DND-41 (cell line): Measurements from ENCODE around the gene SWI5.
"Not testable (repeated sequence)": the region's sequence is repeated elsewhere in the genome, so short reads cannot be mapped to it uniquely, and the experiment has no call there.

Source experiments
- ATAC-seq: fragments of 200-7000 bp; cut with Tn5 transposase; 3 replicates; pipeline ENCODE4 v1.9.1; 2021; ENCODE audit warnings: low read depth; ENCODE audit not compliant: insufficient read depth
- DNase-seq: peaks from one replicate; pipeline ENCODE4 v3.0.0-alpha.2; 2020
- H2AFZ ChIP-seq: 2 replicates; pipeline ENCODE4 v1.6.0; 2012; ENCODE audit warnings: low read depth, low read length
- H3K27ac ChIP-seq: 2 replicates; pipeline ENCODE4 v1.5.1; 2012; ENCODE audit warnings: low read length, inconsistent platforms
- H3K27me3 ChIP-seq: fragments of 200-600 bp; sonication (generic); 2 replicates; pipeline ENCODE4 v1.6.0; 2012; ENCODE audit warnings: low read length, mild to moderate bottlenecking, inconsistent platforms; ENCODE audit not compliant: insufficient read depth, poor library complexity
- H3K36me3 ChIP-seq: 2 replicates; pipeline ENCODE4 v1.5.1; 2012; ENCODE audit warnings: low read length, inconsistent platforms; ENCODE audit not compliant: insufficient read depth
- H3K4me1 ChIP-seq: 2 replicates; pipeline ENCODE4 v1.5.1; 2012; ENCODE audit warnings: mild to moderate bottlenecking, low read length; ENCODE audit not compliant: insufficient read depth
- H3K4me2 ChIP-seq: 2 replicates; pipeline ENCODE4 v1.6.0; 2012; ENCODE audit warnings: mild to moderate bottlenecking, moderate library complexity, low read length, inconsistent platforms; ENCODE audit not compliant: insufficient read depth
- H3K4me3 ChIP-seq, 2 experiments: fragments of 200-600 bp in 1 of 2; shearing (Covaris generic) in 1 of 2; 2 replicates each; pipeline ENCODE4 v1.5.1; 2012 to 2016; ENCODE audit warnings: inconsistent platforms in 2 of 2, low read length in 2 of 2, mild to moderate bottlenecking in 2 of 2, low read depth in 1 of 2, moderate library complexity in 1 of 2
- H3K79me2 ChIP-seq: 2 replicates; pipeline ENCODE4 v1.6.0; 2012; ENCODE audit warnings: low read length, inconsistent platforms; ENCODE audit not compliant: insufficient read depth
- H3K9ac ChIP-seq: 2 replicates; pipeline ENCODE4 v1.6.0; 2012; ENCODE audit warnings: low read depth, mild to moderate bottlenecking, inconsistent platforms, low read length, moderate library complexity
- H3K9me3 ChIP-seq: 2 replicates; pipeline ENCODE4 v1.5.1; 2012; ENCODE audit warnings: low read length, moderate library complexity, mild to moderate bottlenecking, inconsistent platforms; ENCODE audit not compliant: insufficient read depth, severe bottlenecking
- H4K20me1 ChIP-seq: 2 replicates; pipeline ENCODE4 v1.6.0; 2012; ENCODE audit warnings: low read length; ENCODE audit not compliant: insufficient read depth
- EZH2 ChIP-seq: IDR thresholded peaks from 3 replicates; pipeline ENCODE4 v1.6.1; 2012; ENCODE audit warnings: borderline replicate concordance, low read depth, mild to moderate bottlenecking, moderate library complexity, low read length, inconsistent platforms; ENCODE audit not compliant: severe bottlenecking
- TF ChIP-seq, protein P1 (sequence below): IDR thresholded peaks from 2 replicates; pipeline ENCODE4 v1.5.1; 2012; ENCODE audit warnings: borderline replicate concordance, low read length, moderate library complexity, mild to moderate bottlenecking; ENCODE audit not compliant: poor library complexity, severe bottlenecking; ENCODE audit errors: extremely low read depth

SWI5 gene

DNA sequence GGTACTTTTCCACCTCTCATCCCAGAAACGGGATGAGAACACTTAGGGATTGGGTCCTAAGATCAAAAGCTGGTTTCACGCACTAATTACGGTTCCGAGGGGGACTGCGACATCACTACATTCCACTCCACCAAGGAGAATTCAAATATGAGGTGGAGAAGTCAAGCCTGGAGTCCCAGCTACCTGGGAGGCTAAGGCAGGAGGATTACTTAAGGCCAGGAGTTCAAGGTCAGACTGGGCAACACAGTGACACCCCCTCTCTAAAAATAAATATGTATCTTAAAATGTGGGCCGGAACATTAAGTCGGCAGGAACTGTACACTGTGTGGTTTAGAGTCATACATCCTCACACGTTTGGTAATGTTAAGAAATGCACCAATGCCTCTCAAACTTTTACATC, 1.8 kb upstream of the SWI5 start:
- H3K9ac ChIP-seq: peak overlapping the region; percentile 79; the same call in 1 of the 2 replicates
- peaks cover 29% of the 10 kb centered on the region for H3K79me2 ChIP-seq
- no peaks in the 10 kb centered on the region for H3K27me3 ChIP-seq
- ATAC-seq: no peak
- H3K4me3 ChIP-seq: no peak overlapping the region
- H3K4me1 ChIP-seq: peaks cover 32% of the 10 kb centered on the region
- DNase-seq: no peak
- H2AFZ ChIP-seq: no peak overlapping the region
- H3K27ac ChIP-seq: no peak overlapping the region
- TF ChIP-seq EZH2: no peak
- TF ChIP-seq, protein P1, sequence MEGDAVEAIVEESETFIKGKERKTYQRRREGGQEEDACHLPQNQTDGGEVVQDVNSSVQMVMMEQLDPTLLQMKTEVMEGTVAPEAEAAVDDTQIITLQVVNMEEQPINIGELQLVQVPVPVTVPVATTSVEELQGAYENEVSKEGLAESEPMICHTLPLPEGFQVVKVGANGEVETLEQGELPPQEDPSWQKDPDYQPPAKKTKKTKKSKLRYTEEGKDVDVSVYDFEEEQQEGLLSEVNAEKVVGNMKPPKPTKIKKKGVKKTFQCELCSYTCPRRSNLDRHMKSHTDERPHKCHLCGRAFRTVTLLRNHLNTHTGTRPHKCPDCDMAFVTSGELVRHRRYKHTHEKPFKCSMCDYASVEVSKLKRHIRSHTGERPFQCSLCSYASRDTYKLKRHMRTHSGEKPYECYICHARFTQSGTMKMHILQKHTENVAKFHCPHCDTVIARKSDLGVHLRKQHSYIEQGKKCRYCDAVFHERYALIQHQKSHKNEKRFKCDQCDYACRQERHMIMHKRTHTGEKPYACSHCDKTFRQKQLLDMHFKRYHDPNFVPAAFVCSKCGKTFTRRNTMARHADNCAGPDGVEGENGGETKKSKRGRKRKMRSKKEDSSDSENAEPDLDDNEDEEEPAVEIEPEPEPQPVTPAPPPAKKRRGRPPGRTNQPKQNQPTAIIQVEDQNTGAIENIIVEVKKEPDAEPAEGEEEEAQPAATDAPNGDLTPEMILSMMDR: no peak
- H3K36me3 ChIP-seq: peaks cover 21% of the 10 kb centered on the region
- H3K9me3 ChIP-seq: no peaks in the 10 kb centered on the region
- H4K20me1 ChIP-seq: no peaks in the 10 kb centered on the region
- H3K4me2 ChIP-seq: peak overlapping the region; percentile 78; the same call in 1 of the 2 replicates

DNA sequence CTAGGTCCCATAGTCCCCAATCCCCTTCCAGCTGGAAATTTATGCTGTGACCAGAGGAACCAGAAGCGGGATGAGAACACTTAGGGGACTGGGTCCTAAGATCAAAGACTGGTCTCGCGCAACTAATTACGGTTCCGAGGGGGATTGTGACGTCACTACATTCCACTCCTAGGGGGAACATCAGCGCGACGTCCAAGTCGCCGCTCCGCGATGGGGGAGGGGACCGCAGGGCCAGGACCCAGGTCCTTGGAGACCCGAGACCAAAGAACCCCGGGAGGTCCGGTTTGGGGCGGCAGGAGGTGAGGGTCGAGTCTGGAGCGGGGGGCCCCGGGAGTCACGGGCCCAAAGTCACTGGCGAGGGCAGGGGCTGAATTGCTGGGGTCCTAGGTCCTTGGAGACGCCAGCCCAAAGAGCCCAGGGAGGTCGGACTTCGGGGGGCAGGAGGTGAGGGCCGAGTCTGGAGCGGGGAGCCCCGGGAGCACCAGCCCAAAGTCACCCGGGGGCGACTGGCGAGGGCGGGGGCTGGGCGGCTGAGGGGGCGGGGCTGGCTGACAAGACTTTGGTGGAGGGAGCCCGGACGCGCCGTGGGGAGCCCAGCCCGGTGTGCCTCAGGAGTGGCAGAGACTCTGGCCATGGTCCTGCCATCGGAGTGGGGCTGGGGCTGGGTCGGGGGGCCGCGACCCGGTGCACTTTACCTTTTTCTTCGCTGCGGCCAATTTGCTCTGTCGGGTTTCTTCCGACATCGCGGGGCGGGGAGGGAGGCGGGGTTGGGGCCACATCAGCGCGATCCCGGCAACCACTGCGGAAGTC, 673 bp upstream of the SWI5 start, which contains the start of gene GOLGA2:
GOLGA2 (minus strand) TSS at position 810 of the 810 bp plus-strand sequence; CDS start at position 779, 31 bp downstream.
- Histone ChIP-seq H3K36me3 (peaks cover 21% of the 10 kb centered on the region), H3K79me2 (peaks cover 29% of the 10 kb centered on the region), H3K9ac (peak within 1 kb of the TSS; percentile 79), H3K4me3 (peak within 1 kb of the TSS; percentile 77 to 95), H2AFZ (peak within 1 kb of the TSS; percentile 90), H3K4me1 (peaks cover 32% of the 10 kb centered on the region), H3K9me3 (no peaks in the 10 kb centered on the region), H3K27ac (peak within 1 kb of the TSS; percentile 80), H4K20me1 (no peaks in the 10 kb centered on the region), H3K27me3 (no peaks in the 10 kb centered on the region), H3K4me2 (peak within 1 kb of the TSS; percentile 78)
- no peak for DNase-seq
- peak; percentile 71 for ATAC-seq
- TF ChIP-seq EZH2: no peak
- TF ChIP-seq, protein P1: no peak

DNA sequence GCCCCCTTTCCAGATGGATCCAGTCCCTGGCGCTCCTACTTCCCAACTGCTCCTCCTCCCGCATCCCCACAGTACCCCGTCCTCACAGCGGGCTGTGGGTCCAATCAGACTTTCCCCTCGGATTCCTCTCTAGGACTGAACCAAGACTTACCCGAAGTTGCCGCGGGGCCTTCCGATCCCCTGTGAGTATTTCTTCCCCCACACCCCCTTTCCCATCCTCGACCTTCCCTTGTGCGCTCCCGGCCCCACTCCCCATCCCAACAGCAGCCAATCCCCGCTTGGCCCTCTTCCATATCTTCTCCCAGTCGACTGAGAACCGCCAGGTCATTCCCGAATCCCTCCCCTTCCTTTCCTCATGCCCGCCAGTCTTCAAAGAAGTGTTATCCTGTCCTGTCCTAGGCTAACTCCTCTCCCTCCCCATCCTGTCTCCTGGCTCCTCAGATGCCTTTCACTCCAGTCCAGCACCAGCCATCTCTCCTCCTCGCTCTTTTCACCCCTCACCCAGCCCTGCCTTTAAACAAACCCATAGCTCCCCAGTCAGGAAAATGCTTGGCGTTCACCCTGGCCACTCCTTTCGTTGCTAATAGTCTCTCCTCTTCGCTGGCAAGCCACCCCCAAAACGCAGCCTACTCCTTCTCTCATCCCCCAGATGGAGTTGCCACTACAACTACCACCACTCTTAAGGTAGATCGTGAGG, 646 bp downstream of the SWI5 start:
- peak overlapping the region; percentile 78 for H3K4me2 ChIP-seq
- TF ChIP-seq, protein P1: no peak
- H3K9ac ChIP-seq: peak overlapping the region; percentile 79
- H2AFZ ChIP-seq: peak overlapping the region; percentile 90
- no peaks in the 10 kb centered on the region for H3K9me3 ChIP-seq
- H3K4me3 ChIP-seq: peak overlapping the region; percentile 62 to 79; a peak in 3 of 4 replicates
- H3K79me2 ChIP-seq: peaks cover 29% of the 10 kb centered on the region
- ATAC-seq (no peak), DNase-seq (no peak)
- H3K36me3 ChIP-seq: peaks cover 11% of the 10 kb centered on the region; the same call in 1 of the 2 replicates
- H3K27ac ChIP-seq: peak overlapping the region; percentile 80
- no peaks in the 10 kb centered on the region for H3K27me3 ChIP-seq
- peaks cover 32% of the 10 kb centered on the region for H3K4me1 ChIP-seq
- H4K20me1 ChIP-seq: no peaks in the 10 kb centered on the region

DNA sequence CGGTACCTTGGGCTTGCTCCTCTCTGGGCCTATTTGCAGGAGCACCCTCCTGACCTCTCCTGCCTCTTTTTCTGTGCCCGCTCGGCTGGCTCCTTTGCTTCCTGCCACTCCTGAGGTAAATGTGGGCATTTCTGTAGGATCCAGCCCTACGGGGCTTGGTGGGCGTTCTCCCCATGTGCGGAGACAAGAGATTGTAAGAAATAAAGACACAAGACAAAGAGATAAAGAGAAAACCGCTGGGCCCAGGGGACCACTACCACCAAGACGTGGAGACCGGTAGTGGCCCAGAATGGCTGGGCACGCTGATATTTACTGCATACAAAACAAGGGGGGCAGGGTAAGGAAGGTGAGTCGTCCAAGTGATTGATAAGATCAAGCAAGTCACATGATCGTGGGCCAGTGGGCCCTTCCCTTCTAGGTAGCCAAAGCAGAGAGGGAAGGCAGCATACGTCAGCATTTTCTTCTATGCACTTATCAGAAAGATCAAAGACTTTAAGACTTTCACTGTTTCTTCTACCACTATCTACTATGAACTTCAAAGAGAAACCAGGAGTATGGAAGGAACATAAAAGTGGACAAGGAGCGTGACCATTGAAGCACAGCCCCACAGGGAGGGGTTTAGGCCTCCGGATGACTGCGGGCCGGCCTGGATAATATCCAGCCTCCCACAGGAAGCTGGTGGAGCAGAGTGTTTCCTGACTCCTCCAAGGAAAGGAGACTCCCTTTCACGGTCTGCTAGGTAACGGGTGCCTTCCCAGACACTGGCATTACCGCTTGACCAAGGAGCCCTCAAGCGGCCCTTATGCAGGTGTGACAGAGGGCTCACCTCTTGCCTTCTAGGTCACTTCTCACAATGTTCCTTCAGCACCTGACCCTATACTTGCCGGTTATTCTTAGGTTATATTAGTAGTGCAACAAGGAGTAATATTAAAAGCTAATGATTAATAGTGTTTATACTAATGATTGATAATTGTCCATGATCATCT, 3.3 kb downstream of the SWI5 start:
- not testable (repeated sequence) for H3K9ac ChIP-seq, H3K4me3 ChIP-seq, H4K20me1 ChIP-seq, ATAC-seq, H3K27me3 ChIP-seq, H3K4me2 ChIP-seq, H3K36me3 ChIP-seq, DNase-seq, H2AFZ ChIP-seq, H3K27ac ChIP-seq, H3K9me3 ChIP-seq
- peaks cover 24% of the 10 kb centered on the region for H3K79me2 ChIP-seq
- peaks cover 25% of the 10 kb centered on the region for H3K4me1 ChIP-seq
